Cerebellar cortex (tissue), 1 donor: ENCODE results near the gene PEDS1.
A peak's percentile ranks its signal among the peaks of the same experiment; 100 is the strongest.
"Not testable (repeated sequence)": the region's sequence is repeated elsewhere in the genome, so short reads cannot be mapped to it uniquely, and the experiment has no call there.

Experiments used
- DNase-seq: peaks from one replicate; pipeline ENCODE4 v3.0.0-alpha.2; 2015; ENCODE audit warnings: low spot score

PEDS1 gene

DNA sequence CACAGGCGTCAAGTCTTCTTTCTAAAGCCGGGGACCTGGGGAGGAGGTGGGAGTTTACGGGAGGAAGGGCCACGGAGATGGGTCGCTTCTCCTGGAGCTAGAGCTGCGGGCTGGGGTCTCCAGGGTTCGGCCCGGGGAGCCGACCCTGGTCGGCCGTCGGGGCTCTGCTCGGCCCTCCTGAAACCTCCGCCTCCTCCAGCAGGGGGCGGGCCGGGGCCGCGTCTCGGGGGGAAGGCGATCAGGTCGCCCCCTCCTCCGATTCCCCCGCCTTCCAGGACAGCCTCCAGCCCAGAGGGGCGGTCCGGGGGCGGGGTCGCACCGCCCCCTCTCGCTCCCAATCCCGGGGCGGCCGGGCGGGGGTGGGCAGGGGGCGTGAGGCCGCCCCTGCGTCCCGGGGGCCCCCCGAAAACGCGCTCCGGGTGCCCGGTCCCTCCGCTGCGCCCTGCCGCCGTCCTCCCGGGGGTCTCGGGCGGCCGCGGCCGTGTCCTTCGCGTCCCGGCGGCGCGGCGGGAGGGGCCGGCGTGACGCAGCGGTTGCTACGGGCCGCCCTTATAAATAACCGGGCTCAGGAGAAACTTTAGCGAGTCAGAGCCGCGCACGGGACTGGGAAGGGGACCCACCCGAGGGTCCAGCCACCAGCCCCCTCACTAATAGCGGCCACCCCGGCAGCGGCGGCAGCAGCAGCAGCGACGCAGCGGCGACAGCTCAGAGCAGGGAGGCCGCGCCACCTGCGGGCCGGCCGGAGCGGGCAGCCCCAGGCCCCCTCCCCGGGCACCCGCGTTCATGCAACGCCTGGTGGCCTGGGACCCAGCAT lies 36.9 kb upstream of the PEDS1 start, which contains the start of gene CEBPB:
Gene CEBPB (plus strand): TSS at position 580 of the 814 bp plus-strand sequence. CDS start 204 bp downstream, at position 784.
- DNase-seq, result peak; percentile 64

DNA sequence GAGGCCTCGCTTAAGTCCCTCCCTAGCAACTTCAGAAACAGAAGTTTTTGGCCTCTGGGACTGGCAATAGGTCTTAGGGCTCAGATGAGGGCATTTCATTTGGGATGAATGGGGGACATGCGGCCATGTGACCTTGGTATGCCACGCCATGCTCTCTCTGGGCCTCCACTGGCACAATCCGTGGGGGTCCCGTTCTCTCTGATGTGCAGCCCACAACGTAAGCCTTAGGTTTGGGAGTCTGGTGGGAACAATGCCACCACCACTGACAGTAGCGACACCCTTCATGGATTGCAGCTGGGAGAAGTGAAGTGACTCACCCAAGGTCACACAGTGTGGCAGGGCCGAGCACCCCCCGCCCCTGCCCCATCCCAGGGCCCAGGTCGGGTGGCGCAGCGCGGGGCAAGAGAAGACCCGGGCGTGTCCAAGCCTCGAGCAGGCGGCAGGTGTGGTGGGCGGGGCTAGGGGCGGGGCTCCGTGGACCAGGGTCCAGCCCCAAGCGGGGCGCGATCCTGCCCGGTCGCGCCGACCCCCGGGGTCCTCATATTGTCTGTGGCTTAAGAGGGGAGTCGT lies 36.2 kb upstream of the PEDS1 start:
- DNase-seq, result no peak

DNA sequence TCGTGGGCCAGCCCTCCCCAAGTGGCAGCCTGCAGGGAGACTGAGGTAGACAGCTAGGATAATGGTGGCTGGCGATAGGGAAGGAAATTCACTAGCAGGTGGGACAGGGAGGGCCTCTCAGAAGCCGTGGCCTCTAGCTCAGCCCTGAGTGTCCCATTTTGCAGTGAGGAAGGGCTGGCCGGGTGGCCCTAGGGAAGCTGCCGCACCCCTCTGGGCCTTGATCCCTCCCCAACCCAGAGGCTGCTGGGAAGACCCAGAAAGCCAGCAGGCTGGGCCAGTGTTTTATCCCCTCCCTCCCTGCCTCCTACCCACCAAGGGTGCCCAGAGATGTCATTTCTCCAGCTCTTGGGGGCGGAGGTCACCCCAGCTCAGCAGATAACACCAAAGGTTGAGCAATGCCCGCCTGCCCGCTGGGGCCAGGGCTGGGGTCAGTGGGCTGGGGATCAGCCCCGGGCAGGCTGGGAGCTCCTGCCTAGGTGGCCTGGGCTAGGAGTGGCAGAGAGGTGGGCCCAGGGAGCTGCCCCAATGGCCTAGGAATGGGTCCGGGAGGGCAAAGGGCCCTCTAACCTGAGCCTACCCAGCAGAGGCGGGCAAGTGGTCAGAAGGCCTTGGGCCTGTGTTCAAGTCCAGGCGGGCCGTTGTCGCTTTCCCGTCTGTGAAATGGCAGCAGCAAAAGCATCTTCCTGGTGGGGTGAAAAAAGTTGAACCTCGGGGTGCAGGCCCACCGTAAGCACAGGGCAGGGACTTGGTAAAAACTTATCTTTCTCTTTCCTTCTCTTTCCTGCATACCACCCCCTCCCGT lies 35.6 kb upstream of the PEDS1 start:
- no peak for DNase-seq

DNA sequence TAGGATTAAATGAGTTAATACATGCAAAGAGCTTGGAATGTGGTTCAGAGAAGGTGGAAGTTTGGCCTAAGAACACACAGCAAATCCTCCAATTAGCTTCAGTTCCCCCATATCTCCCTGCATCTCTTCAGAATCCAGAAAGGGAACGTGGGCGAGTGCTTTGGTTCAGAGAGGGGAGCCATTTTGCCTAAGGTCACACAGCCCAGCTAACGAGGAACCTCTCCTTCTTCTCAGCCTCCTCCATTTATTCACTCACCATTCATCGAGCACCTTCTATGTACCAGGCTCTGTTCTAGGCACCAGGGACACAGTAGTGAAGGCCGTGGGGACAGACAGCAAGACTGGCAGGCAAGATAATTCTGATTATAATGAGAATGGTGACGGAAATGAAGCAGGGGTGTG lies 34.8 kb upstream of the PEDS1 start:
- no peak for DNase-seq

DNA sequence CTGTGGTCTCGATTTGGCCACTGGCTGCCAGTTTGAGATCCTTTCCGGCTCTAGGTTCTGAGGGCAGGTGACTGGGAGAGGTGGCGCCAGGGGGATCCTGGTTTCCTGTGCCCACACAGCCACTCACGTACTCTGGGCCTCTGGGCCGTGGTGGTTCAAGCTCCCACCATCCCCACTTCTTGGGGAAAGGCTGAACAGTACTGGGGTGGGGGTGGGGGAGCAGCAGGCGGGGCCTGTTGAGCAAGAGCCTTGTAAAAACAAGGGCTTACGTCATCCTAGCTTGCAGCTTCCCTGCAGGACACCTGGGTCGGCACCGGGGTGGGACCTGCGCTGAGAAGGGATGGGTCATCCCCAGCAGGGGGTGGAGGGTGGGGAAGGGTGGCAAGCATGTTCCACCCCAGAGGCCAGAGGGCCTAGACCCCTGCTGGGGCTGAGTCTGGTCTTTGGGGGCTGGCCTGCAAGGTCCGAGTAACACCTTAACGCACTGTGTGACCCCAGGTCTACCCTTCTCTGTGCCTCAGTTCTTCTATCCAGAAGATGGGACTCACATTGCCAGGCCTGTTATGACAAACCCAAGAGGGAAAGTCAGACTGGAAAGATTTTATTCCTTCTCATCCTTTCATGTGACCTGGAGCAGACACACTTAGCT lies 34.0 kb upstream of the PEDS1 start:
- no peak for DNase-seq

DNA sequence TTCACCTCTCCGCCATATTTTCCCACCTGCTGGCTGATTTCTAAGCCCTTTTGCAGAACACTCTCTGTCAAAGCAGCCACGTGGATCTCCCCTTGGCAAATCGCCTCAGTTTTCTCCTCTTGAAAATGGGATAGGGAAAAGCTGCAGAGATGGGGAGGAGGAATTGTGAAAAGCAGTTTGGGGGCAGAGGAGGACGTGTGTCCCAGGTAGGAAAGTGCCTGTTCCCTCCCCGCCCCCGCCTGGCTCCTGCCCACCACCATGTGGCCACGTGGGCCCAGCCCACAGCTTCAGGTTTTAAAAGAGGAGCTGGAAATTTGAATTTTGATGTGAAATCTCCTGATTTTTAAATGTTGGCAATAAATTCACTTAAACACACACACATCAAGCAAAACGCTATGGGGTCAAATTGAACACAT lies 33.5 kb upstream of the PEDS1 start:
- DNase-seq, result no peak

DNA sequence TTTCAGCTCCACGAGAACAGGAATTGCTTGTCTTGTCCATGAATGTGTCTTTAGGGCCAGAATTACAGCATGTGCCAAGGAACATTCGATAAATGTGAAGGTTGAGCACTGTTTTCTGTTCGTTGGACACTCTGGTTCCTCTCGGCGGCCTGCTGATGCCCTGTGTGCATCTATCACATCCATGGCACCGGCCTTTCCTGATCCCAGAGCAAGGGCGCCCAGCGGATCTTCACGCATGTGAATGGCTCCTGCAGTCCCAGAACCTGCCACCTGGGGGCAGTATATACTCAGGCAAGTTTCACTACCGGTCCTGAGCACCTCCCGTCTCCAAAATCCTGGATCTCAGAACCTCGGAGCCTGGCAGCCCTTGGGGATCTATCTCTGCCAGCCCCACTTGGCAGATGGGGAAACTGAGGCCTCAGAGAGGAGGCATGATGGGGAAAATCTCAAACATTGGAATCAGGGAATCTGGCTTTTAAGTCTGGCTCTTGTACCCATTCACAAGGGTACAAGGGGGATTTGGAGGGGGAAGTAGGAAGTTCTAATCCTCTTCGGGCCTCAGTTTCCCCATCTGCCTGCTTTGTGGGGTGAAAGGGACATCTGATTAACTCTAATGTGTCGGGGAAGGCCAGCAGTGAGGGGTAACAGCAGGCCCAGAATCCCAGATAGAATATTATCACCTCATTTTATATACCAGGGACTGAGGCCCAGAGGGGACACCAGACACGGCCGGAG lies 32.8 kb upstream of the PEDS1 start:
- DNase-seq, result peak; percentile 85

DNA sequence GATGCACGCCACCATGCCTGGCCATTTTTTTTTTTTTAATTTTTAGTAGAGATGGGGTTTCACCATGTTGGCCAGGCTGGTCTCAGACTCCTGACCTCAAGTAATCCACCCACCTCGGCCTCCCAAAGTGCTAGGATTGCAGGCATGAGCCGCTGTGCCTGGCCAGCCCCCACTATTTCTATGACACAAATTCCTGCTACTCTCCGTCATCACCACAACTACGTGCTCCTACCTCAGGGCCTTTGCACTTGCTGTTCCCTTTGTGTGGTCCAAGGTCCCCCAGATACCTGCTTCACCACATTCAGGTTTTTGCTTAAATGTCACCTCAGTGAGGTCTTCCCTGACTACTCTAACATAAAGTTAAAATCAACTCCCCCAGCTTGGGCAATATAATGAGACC lies 31.9 kb upstream of the PEDS1 start:
- no peak for DNase-seq

DNA sequence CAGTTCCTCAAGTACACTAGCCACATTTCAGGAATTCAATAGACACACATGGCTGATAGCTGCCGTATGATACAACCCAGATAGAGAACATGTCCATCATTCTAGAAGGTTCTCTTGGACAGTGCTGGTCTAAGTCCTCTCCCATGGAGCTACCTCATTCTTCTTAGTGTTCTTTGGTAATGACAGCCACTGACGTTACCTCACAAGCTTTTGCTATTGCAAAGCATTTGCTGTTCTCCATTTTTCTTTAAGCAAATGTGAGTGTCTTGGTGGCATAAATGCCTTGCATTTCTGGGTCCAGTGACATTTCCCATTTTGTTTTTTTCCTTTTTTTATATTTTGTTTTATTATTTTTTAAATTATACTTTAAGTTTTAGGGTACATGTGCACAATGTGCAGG lies 28.8 kb upstream of the PEDS1 start:
- no peak for DNase-seq

DNA sequence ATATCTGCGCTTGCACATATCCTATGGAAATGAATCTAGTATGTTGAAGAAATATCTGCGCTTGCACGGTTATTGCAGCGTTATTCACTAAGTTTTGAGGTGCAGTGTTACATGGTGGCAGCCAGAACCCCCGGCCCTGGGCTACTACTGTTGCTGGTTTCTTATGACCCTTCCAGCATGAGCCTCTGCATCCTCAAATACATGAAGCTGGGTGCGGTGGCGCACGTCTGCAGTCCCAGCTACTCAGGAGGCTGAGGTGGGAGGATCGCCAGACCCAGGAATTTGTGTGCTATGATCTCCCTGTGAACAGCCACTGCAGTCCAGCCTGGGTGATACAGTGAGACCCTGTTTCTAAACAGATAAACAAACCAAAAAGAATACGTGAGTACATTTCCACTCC lies 27.8 kb upstream of the PEDS1 start:
- DNase-seq, result no peak

DNA sequence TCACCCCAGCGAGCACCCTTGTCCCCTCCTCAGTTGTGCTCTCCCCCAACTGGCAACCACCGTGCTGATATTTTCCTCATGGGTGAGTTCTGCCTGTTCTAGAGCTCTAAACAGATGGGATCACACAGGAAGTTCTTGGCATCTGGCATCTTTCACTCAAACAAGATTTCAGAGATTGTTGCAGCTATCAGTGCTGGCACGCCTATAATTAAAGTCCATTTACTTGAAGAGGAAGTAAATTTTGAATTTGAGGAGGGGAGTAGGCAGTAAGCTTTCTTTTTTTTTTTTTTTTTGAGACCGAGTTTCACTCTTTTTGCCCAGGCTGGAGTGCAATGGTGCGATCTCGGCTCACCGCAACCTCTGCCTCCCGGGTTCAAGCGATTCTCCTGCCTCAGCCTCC lies 25.1 kb upstream of the PEDS1 start:
- DNase-seq, result not testable (repeated sequence)

DNA sequence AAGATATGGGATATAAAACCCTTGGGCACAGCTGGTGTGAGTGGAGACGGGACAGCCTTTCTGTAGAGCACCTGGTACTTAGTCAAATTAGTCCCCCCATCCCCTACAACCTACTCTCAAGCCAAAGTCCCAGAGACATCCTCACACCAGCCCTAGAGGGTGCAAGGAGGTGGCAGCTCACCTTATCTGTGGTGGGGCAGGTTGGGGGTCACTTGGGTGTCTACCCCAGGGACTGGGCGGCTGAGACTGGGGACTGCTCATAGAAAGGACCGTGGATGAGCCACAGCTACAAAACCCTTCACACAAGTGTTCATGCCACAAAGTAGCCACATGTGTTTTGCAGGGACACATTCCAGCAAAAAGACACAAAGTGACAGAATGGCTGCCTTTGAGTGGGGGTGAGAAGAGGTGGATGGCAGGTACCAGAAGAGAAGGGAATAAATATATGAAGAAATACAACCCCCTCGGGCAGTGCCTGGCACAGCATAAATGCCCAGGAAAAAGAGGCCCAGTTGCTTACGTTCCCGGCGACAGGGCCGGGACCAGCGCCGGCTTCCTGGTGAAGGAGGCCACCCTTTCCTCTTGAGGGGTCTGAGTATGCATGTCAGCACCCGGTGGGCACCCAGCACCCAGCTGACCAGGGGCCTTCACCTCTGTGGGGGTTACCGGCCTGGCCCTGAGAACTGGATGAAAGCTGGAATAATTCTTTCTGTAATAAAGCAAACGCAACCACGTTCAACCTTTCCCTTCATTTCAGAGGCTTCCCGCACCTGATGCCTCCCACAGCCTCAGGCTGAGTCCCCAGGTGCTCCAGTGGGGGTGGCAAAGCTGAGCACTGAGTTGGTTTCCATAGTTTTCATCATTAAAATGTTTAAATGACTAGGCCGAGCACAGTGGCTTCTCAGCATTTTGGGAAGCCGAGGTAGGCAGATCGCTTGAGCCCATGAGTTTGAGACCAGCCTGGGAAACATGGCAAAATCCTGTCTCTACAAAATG lies 22.7 kb upstream of the PEDS1 start:
- no peak for DNase-seq

DNA sequence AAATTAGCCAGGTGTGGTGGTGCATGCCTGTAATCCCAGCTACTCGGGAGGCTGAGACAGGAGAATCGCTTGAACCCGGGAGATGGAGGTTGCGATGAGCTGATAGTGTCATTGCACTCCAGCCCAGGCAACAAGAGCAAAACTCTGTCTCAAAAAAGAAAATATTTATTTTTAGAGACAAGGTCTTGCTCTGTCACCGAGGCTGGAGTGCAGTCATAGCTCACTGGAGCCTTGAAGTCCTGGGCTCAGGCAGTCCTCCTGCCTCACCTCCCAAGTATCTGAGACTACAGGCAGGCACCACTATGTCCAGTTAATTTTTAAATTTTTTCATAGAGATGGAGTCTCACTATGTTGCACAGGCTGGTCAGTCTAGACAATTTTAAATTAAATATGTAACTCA lies 20.9 kb upstream of the PEDS1 start:
- no peak for DNase-seq

DNA sequence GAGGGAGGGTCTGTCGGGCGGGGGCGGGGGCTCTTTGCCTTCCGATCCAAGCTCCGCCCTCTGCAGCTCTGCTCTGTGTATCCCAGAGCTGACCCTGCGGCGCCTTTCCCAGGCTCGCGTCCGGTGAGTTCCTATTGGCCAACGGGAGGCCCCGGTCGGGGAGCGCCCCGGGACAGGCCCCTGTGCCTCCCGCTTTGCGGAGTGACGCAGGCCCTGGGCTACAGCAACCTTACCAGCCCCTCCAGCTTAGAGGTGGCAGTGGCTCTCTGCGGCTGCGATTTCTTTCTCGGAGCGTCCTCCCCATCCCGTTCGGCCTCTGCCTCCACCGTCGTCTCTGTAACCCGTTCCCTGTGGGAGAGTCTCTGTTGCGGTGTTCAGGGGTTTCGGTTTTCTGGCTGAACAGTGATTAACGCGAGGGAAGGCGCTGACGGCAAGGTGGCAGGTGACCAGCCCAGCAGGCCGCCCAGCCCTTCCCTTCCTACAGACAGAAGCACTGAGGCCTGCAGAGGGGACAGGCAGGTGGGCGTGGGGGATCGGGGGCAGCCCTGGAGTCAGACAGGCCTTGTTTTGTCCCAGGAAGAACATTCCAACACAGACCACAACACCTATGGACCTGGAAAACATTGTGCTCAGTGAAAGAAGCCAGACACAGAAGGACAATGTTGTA lies 19.0 kb upstream of the PEDS1 start:
- no peak for DNase-seq

DNA sequence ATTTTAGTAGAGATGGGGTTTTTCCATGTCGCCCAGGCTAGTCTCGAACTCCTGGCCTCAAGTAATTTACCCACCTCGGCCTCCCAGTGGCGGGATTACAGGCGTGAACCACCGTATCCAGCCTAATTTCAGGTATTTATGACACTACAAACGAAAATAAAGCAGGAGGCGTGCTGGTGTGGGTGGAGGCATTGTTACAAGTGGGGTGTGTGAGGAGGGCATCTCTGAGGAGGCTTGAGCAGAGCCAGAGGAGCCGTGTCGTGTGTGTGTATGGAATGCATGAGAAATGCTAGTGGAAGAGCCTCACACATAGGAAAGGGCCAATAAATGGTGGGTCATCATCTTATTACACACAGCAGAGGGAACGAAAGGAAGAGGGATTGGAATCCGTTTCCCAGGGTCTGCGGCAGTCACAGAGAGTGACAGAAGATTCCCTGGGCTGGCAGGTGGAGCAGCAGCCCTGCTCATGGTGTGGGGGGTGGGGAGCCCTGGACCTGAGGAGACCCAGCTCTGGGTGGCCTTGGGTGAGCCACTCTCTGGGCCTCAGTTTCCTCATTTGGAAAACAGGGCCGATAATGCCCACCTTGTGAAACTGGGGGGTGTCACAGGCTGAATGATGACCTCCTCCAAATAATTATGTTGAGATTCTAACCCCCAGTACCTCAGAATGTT lies 17.2 kb upstream of the PEDS1 start:
- DNase-seq, result no peak

DNA sequence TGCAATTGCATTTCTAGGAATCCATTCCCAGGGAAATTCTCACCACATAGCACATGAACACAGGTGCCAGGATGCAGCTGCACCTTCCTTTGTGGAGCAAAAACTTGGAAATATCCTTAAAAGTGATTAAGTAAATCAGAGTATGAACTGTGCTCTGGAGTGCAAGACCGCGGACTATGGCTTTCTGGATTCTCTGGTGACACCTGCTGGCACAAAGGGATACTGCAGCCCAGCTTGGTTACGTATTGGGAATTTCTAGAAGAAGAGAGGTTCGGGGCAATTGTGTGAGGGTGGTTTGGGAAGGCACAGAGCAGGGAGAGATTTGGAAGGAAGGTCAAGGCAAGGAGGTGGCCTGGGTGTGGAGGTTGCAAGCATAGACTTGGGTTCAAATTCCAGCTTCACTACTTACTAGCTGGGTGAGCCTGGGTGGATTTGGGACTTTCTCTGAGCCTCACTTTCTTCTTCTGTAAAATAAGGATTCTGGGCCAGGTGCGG lies 15.9 kb upstream of the PEDS1 start:
- DNase-seq, result peak; percentile 69

DNA sequence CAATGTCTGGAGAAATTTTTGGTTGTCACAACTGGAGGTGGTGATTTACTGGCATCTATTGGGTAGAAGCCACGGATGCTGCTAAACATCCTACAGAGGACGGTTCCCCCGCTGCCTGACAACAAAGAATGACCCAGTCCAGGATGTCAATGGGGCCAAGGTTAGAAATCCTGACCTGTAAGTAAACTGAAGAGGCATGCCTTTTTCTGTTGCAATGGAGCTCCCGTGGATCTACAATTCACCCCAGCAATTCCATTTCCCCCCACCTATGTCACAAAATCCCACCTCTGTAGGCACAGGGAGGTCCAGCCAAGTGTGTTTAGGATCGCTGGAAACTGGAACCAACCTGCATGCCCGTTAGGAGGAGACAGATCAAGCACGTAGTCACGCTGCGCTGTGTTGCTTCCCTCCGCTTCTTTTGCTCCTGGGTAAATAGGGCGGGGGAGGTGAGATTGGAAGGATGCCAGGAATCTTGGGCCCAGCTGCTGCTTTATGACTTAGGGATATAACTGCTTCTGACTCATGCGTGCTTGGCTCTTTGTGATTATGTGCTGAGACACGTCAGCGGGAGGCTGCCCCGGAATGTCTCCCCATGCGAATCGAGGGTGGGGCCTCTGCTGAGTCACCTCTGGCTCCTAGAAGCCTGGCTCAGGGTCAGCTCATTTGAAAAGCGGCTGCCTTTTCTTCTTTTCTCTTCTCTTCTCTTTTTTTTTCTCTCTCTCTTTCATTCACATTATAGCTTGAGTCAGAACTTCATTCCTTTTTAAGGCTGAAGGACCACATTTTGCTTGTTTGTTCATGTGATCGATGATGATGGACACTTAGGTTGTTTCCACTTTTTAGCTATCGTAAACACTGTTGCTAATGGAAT lies 12.4 kb upstream of the PEDS1 start:
- peak; percentile 86 for DNase-seq
